GM19035 (cell line): ENCODE data around the gene TCEAL3.
"Not testable (repeated sequence)": the region's sequence is repeated elsewhere in the genome, so short reads cannot be mapped to it uniquely, and the experiment has no call there.

Experiments
- ATAC-seq: cut with Tn5 transposase; IDR thresholded peaks from one replicate; pipeline ENCODE4 v1.9.1; 2021; ENCODE audit not compliant: unreplicated experiment

Gene TCEAL3

DNA sequence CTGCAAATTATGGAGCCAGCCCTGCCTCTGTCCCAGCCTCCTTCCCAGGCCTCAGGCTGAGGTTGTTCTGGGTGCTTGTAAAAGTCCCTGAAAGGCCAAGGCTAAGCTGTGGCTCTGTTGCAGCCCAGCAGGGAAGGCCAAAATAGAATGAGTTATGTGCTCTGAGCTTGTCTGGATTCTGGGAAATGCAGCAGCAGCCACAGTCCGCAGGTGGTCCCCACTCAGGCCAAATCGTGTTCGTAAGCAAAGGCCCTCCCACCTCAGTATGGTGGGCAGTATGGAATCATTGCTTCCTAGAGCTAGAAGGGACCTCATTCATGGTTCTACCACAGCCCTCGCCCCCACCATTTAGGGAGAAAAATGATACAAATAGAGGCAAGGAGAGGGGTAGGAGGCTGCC lies 16.3 kb downstream of the TCEAL3 start:
- ATAC-seq: no peak

DNA sequence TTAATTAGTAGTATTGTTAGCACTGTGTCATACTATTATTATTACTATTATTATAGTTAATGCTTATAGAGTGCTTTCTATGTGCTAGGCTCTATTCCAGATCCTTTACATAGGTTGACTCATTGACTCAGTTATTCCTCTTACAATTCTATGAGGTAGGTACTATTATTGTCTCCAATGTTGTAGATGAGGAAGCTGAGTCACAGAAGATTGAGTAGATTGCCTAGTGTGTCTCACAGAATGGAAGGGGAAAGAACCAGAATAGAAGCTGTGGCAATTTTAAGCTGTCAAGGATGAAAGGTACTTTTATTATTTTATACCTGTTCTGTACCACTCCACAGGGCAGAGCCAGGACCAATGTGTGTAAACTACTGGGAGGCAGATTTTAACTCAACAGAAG lies 19.1 kb downstream of the TCEAL3 start:
- no peak for ATAC-seq

- ATAC-seq: peak; percentile 65
Measured at GRCh38 chrX:103628386-103629317, 20.9 kb downstream of the TCEAL3 start, which contains the start of gene TCEAL1. Gene TCEAL1, plus strand, starts transcription at chrX:103628975. Its CDS starts 942 bp downstream, at chrX:103629917.

GRCh38 chrX:103629318-103630170 lies 21.8 kb downstream of the TCEAL3 start:
- peak; percentile 51 for ATAC-seq

DNA sequence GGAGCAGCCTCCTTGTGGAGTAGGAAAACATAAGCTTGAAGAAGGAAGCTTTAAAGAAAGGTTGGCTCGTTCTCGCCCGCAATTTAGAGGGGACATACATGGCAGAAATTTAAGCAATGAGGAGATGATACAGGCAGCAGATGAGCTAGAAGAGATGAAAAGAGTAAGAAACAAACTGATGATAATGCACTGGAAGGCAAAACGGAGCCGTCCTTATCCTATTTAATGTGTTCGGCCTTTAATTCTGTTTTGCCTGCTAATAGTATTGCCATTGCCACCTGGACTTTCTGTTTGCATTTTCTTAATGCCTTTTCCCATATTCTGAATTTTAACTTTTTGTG lies 22.4 kb downstream of the TCEAL3 start:
- ATAC-seq: no peak

GRCh38 chrX:103631145-103631544 lies 23.4 kb downstream of the TCEAL3 start:
- no peak for ATAC-seq

DNA sequence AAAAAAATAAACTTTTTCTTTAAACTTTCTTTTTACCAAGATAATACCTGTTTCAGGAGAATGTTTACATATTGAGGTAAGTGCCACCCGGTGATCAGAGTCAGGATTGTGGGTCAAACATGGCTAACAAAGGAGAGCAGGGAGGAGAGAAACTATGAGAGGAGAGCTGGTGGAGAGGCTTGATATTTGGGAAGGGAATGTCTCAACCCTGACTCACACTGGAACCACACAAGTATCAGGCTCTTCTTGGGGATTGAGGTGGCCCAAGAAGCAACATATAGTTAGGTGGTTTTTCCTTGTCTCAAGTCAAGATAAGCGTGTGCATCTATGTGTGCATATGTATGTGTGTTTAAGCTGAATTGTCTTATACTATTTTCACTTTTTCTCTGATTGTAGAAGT lies 27.7 kb downstream of the TCEAL3 start:
- ATAC-seq: no peak

GRCh38 chrX:103637604-103638338 lies 30.0 kb downstream of the TCEAL3 start:
- no peak for ATAC-seq

DNA sequence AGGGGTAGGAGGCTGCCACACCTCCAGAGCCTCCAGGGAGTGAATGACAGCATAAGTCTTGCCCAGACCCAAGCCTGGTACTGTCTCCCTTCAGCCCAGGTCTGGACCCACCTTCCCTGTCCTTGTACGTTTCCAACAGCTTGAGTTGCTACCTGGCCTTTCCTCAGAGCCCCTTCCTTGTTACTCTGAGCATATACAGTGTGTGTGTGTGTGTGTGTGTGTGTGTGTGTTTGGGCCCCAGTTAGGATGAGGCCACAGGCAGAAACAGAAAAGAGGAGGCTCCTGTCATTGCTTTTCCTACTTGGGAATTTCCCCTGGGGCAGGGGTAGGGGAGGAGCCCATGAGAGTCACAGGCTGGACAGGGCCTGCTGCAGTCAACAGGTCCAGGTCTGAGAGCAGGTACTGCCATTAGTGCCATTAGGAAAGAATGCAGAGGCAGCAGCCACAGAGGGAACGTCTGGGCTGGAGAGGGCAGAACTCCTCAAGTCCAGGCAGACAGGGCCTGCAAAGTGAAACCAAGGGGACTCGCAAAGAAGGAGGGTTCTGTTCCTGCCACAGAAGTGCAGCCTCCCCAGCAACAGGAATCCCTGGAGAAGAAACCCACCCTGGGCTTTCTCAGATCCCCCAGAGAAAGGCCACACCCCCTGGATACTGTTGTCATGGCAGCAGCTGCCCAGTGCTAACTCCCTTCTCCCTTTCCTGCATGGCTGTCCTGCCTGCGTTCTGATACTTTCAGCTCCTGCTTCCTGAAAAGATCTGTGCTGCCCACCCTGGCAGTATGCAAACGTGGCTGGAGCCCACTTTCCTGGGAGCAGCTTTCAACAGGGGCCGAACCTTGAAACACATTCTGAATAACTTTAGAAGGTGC lies 30.9 kb downstream of the TCEAL3 start:
- ATAC-seq: not testable (repeated sequence)

DNA sequence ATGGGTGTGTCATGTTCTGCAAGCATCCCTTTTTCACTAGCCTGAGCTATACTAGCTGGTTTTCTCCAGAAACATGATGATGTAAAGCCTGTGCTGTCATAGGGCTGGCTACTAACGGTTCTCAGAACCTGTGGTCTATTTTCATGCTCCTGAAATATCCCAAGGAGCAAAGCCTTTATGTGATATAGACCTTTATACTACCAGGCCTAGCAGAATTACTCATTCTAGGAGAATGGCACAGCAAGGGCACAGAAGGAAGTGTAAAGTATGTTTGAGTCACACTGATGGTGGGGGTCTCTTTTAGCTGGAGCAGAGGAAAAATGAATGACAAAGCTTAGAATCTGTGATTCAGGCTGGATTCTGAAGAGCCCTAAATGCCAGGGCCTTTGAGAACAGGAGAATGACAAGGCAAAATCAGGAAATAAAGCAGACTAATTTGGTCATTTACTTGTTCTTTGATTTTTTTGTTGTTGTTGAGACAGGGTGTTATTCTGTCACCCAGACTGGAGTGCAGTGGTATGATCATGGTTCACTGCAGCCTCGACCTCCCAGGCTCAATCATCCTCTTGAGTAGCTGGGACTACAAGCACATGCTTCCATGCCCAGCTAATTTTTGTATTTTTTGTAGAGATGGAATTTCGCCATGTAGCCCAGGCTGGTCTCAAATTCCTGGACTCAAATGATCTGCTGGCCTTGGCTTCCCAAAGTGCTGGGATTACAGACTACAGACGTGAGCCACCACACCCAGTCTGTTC lies 32.8 kb downstream of the TCEAL3 start:
- no peak for ATAC-seq

DNA sequence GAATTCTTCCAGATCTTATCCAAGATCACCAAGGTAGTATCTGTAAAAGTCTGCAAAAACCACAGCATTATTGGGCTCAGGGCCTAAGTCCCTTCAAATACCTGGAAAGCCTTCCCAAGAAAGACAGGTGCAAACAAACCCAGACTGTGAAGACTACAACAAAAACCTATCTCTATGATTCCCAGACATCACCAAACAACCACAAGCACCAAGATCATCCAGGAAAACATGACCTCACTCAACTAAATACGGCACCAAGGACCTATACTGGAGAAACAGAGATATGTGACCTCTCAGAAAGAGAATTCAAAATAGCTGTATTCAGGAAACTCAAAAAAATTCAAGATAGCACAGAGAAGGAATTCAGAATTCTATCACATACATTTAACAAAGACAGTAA lies 36.4 kb downstream of the TCEAL3 start:
- ATAC-seq: no peak

DNA sequence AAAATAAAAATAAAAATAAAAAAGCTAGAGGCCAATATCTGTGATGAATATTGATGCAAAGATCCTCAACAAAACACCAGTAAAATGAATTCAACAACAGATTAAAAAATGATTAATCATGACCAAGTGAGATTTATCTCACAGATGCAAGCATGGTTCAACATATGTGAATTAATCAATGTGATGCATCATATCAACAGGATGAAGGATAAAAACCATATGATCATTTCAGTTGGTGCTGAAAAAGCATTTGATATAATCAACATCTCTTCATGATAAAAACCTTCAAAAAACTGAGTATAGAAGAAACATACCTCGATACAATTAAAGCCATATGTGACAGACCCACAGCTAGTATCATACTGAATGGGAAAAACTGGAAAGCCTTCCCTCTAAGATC lies 39.9 kb downstream of the TCEAL3 start:
- no peak for ATAC-seq

DNA sequence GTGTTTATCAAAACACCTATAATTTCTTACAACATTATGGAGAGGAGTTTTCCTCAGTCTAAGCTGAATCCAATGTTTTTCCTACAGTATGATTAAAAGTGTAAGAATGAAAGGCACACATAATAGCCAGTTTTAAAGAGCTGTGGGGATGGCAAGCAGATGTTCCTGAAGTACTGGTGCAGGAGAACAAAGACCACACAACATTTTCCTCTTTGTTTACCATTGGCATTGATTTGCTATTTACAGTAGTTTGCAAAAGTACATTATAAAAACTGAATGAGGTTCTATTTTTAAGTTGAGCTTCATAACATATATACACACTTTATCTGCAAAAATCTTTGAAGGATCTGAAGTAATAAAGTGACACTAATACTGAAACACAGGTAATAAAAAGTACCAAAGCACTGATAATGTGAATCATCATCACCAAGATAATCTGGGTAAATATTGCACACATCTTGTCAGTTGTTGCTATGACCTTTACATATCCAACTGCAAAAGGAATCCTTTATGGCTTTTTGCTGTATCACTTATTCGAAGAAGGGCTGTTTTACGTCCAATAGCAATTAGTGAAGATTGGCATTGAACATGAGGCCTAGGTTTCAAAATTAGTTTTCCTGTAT lies 43.5 kb downstream of the TCEAL3 start:
- no peak for ATAC-seq

- ATAC-seq: not testable (repeated sequence)
Measured at GRCh38 chrX:103655230-103656000, 47.7 kb downstream of the TCEAL3 start.

DNA sequence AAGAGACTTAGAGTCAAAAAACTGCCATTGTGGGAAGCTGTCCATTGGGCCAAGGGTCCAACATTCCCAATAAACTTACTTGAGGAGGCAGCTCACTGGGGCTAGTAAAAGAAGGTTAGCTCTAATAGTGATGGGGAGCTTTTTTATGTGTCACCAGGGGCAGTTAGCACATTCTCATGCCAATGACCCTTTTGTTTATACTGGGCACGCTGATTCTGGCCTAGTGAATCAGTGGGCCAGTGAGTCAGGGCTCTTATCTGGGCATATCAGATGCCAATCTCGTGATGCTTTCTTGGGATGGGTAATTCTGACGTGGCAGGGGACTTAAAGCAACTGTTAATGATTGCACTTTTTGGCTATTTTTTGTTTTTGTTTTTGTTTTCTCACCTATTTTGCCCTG lies 48.9 kb downstream of the TCEAL3 start:
- ATAC-seq: no peak

DNA sequence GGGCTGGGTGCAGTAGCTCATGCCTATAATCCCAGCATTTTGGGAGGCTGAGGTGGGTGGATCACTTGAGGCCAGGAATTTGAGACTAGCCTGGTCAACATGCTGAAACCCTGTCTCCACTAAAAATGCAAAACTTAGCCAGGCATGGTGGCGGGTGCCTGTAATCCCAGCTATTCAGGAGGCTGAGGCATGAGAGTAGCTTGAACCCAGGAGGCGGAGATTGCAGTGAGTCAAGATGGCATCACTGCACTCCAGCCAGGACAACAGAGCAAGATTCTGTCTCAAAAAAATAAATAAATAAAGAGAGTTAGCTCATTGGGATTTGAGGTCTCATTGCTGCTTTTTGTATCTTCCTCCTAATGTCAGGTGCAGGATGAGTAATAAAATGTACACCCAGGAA lies 49.3 kb downstream of the TCEAL3 start:
- not testable (repeated sequence) for ATAC-seq

DNA sequence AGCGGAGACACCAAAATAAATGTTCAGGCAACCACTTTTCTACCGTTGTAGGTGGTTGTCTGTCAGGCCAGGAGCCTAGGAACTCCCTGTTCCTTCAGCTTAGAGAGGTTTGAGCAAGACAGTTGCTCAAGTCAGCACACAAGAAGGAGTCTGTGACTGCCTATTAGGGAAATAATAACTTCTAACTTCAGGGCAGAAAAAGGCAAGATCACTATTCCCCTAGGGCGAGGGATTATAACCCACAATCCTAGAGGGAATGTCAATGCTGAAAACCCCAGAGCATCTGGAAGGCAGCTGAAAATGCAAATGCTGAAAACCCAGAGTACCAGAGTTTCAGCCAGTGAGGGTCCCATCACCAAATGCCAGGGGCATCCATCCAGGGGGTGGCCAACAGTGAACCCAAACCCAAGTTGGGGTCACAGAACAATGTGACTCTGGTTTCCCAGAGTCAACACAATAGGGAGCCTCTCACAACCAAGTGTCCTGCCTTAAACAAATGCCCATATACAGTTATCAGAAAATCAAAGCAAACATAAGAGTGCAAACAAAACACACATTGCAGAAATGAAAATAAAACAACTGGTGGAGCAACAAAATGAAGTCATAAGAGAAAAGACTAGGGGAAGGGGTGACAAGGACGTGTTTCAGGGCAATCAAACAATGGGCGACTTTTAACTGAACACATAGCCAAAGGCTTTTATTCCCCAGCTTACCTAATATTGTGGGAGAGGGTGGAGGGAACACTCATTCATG lies 51.1 kb downstream of the TCEAL3 start:
- no peak for ATAC-seq

DNA sequence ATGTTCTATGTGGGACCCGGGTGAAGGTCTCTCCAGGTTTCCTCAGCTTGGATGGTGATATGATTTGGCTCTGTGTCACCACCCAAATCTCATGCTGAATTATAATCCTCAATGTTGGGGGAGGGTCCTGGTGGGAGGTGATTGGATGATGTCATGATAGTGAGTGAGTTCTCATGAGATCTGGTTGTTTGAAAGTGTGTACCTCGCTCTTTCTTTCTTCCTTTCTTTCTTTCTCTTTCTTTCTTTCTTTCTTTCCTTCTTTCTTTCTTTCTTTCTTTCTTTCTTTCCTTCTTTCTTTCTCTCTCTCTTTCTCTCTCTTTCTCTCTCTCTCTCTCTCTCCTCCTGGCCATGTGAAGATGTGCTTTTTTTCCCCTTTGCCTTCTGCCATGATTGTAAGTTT lies 51.7 kb downstream of the TCEAL3 start:
- ATAC-seq: not testable (repeated sequence)
